HFF-Myc (cell line): ENCODE results near the gene LGR5.
A peak's percentile ranks its signal among the peaks of the same experiment; 100 is the strongest.

ENCODE experiments used
- DNase-seq: peaks from one replicate; pipeline ENCODE4 v3.0.0-alpha.2; 2011; ENCODE audit warnings: low read depth; ENCODE audit errors: extremely low read depth
- H3K4me3 ChIP-seq: replicated peaks from 2 replicates; pipeline ENCODE4 v1.5.1; 2011; ENCODE audit warnings: low read depth, mild to moderate bottlenecking, control low read depth, low read length
- CTCF ChIP-seq: IDR thresholded peaks from 2 replicates; pipeline ENCODE4 v1.5.1; 2012; ENCODE audit warnings: mild to moderate bottlenecking, low read depth, low read length, control low read depth; ENCODE audit errors: missing control alignments

The LGR5 gene

GRCh38 chr12:71436696-71437095 is 2.9 kb upstream of the LGR5 start:
- no peak for DNase-seq
- TF ChIP-seq CTCF, result no peak
- H3K4me3 ChIP-seq, result no peak overlapping the region

- no peak for TF ChIP-seq CTCF
- H3K4me3 ChIP-seq, result no peak overlapping the region
- DNase-seq, result no peak
Observed at GRCh38 chr12:71438670-71439361, 782 bp upstream of the LGR5 start.

GRCh38 chr12:71439362-71439612 is 311 bp upstream of the LGR5 start:
- no peak for TF ChIP-seq CTCF
- DNase-seq, result no peak
- H3K4me3 ChIP-seq, result peak overlapping the region; percentile 13

GRCh38 chr12:71440345-71440762 is 756 bp downstream of the LGR5 start:
- no peak overlapping the region for H3K4me3 ChIP-seq
- TF ChIP-seq CTCF, result no peak
- no peak for DNase-seq

- no peak for DNase-seq
- H3K4me3 ChIP-seq, result no peak overlapping the region
Observed at GRCh38 chr12:71440763-71441748, 1.5 kb downstream of the LGR5 start.

GRCh38 chr12:71441836-71442566 is 2.4 kb downstream of the LGR5 start:
- DNase-seq, result no peak
- H3K4me3 ChIP-seq, result no peak overlapping the region
- no peak for TF ChIP-seq CTCF

More at GRCh38 chr12:71440763-71441748, 1.5 kb downstream of the LGR5 start:
- TF ChIP-seq CTCF, result no peak
